Loucy (cell line): ENCODE measurements around the gene BCAS3.

Experiments used
- H2AFZ ChIP-seq: fragments of 200-600 bp; sonication (generic); 2 replicates; pipeline ENCODE4 v1.6.0; 2016; ENCODE audit warnings: antibody characterized with exemption, mild to moderate bottlenecking, low read length, moderate library complexity
- H3F3A ChIP-seq: fragments of 200-600 bp; 2 replicates; pipeline ENCODE4 v1.6.0; 2016; ENCODE audit warnings: antibody characterized with exemption, low read depth, mild to moderate bottlenecking
- H3K27me3 ChIP-seq: fragments of 200-600 bp; sonication (generic); 2 replicates; pipeline ENCODE4 v1.6.1; 2014; ENCODE audit warnings: low read length, mild to moderate bottlenecking; ENCODE audit not compliant: insufficient read depth, poor library complexity, severe bottlenecking
- H3K36me3 ChIP-seq: fragments of 200-600 bp; sonication (generic); 2 replicates; pipeline ENCODE4 v1.6.1; 2016; ENCODE audit warnings: low read length; ENCODE audit not compliant: insufficient read depth
- H3K4me1 ChIP-seq: fragments of 200-600 bp; sonication (generic); 2 replicates; pipeline ENCODE4 v1.5.1; 2014; ENCODE audit warnings: low read length, mild to moderate bottlenecking; ENCODE audit not compliant: insufficient read depth, poor library complexity, severe bottlenecking
- H3K4me2 ChIP-seq: fragments of 200-600 bp; sonication (generic); 2 replicates; pipeline ENCODE4 v1.6.0; 2014; ENCODE audit warnings: antibody characterized with exemption, low read length, low read depth, mild to moderate bottlenecking; ENCODE audit not compliant: poor library complexity, severe bottlenecking
- H3K4me3 ChIP-seq: fragments of 200-600 bp; sonication (generic); 2 replicates; pipeline ENCODE4 v1.5.1; 2014; ENCODE audit warnings: low read length, mild to moderate bottlenecking, mixed read lengths; ENCODE audit not compliant: poor library complexity, severe bottlenecking
- H3K79me2 ChIP-seq: fragments of 200-600 bp; sonication (generic); 2 replicates; pipeline ENCODE4 v1.6.1; 2014; ENCODE audit warnings: low read length; ENCODE audit not compliant: insufficient read depth
- H3K9ac ChIP-seq: fragments of 200-600 bp; sonication (generic); 2 replicates; pipeline ENCODE4 v1.6.0; 2014; ENCODE audit warnings: mild to moderate bottlenecking, low read depth, low read length, moderate library complexity; ENCODE audit not compliant: poor library complexity, severe bottlenecking
- H3K9me2 ChIP-seq: fragments of 200-600 bp; sonication (generic); replicated peaks from 2 replicates; pipeline ENCODE4 v1.6.1; 2016; ENCODE audit warnings: low read depth, low read length, mixed read lengths
- H3K9me3 ChIP-seq: fragments of 200-600 bp; sonication (generic); 2 replicates; pipeline ENCODE4 v1.6.1; 2014; ENCODE audit warnings: mild to moderate bottlenecking, antibody characterized with exemption, low read length, low read depth; ENCODE audit not compliant: insufficient read depth
- H4K20me1 ChIP-seq: fragments of 200-600 bp; sonication (generic); 2 replicates; pipeline ENCODE4 v1.6.0; 2014; ENCODE audit warnings: antibody characterized with exemption, low read length, mild to moderate bottlenecking; ENCODE audit not compliant: insufficient read depth, poor library complexity, severe bottlenecking
- EZH2phosphoT487 ChIP-seq: fragments of 200-600 bp; IDR thresholded peaks from 2 replicates; pipeline ENCODE4 v1.6.1; 2018; ENCODE audit warnings: antibody characterized with exemption, mild to moderate bottlenecking, moderate library complexity, borderline replicate concordance
- TF ChIP-seq, protein P1 (sequence below): fragments of 200-600 bp; sonication (generic); conservative IDR thresholded peaks from 2 replicates; pipeline ENCODE4 v1.5.1; 2014; ENCODE audit warnings: mild to moderate bottlenecking, antibody characterized with exemption, low read length

The BCAS3 gene

DNA sequence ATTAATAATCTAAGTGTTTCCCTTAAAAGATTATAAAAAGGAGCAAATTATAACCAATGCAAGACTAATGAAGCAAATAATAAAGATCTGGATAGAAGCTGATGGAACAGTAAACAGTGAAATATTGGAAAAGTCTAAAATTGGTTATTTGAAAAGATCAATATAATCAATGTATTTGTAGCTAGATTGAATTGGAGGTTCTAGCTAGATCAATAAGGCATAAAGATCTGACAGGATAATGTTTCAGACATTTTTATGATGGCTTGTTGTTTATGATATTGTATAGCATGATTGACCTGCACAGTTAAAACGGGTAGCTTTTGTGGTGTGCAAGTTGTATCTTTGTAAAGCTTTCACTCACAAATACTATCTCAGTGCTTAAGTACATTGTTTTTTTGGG is 245.3 kb downstream of the BCAS3 start:
- no peaks in the 10 kb centered on the region for H3K4me1 ChIP-seq
- no peak overlapping the region for H3K9ac ChIP-seq
- H3K79me2 ChIP-seq = no peaks in the 10 kb centered on the region
- H3K36me3 ChIP-seq = no peaks in the 10 kb centered on the region
- no peak overlapping the region for H3K4me2 ChIP-seq
- H2AFZ ChIP-seq = no peak overlapping the region
- H3K9me2 ChIP-seq = no peaks in the 10 kb centered on the region
- H4K20me1 ChIP-seq = no peaks in the 10 kb centered on the region
- H3F3A ChIP-seq = no peaks in the 10 kb centered on the region
- no peaks in the 10 kb centered on the region for H3K9me3 ChIP-seq
- TF ChIP-seq, protein P1, sequence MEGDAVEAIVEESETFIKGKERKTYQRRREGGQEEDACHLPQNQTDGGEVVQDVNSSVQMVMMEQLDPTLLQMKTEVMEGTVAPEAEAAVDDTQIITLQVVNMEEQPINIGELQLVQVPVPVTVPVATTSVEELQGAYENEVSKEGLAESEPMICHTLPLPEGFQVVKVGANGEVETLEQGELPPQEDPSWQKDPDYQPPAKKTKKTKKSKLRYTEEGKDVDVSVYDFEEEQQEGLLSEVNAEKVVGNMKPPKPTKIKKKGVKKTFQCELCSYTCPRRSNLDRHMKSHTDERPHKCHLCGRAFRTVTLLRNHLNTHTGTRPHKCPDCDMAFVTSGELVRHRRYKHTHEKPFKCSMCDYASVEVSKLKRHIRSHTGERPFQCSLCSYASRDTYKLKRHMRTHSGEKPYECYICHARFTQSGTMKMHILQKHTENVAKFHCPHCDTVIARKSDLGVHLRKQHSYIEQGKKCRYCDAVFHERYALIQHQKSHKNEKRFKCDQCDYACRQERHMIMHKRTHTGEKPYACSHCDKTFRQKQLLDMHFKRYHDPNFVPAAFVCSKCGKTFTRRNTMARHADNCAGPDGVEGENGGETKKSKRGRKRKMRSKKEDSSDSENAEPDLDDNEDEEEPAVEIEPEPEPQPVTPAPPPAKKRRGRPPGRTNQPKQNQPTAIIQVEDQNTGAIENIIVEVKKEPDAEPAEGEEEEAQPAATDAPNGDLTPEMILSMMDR = no peak
- no peak for TF ChIP-seq EZH2phosphoT487
- H3K4me3 ChIP-seq = no peak overlapping the region
- no peaks in the 10 kb centered on the region for H3K27me3 ChIP-seq

DNA sequence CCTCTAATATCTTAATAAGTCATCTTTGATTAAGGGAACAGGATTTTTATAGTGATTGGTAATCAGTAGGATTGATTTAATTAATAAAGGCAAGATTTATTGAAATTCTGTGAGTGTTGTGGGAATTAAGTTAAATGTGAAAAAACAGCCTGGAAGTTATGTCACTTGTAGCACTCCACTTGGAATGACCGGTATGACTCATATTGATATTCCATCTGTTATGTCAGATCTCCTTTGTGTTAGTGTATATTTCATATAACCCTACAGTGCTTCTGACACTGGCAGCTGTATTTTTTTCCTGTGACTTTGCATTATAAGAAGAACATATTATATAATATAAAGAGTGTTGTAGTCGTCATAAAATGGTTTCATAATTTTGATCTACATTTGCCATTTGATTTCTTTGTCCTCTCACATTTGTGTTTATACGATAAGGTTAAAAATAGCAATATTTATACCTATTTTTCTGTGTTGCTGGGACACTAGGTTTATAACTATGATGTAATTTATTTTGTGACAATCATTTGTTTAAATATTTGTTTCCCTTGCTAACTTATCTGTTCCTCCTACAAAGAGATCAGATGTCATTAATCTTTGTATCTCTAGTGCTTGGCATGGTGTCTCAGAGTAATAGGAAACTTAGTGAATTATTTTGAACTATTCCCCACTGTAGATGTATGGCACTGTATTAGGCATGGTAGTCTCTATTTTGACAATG is 249.0 kb downstream of the BCAS3 start:
- Histone ChIP-seq H2AFZ (no peak overlapping the region), H3K4me2 (no peak overlapping the region), H3K9me2 (no peaks in the 10 kb centered on the region), H3K4me3 (no peak overlapping the region), H3K79me2 (no peaks in the 10 kb centered on the region), H3K27me3 (no peaks in the 10 kb centered on the region), H3K36me3 (no peaks in the 10 kb centered on the region), H3K9me3 (no peaks in the 10 kb centered on the region), H3K9ac (no peak overlapping the region), H4K20me1 (no peaks in the 10 kb centered on the region), H3F3A (no peaks in the 10 kb centered on the region), H3K4me1 (no peaks in the 10 kb centered on the region)
- TF ChIP-seq, protein P1 = no peak
- no peak for TF ChIP-seq EZH2phosphoT487

DNA sequence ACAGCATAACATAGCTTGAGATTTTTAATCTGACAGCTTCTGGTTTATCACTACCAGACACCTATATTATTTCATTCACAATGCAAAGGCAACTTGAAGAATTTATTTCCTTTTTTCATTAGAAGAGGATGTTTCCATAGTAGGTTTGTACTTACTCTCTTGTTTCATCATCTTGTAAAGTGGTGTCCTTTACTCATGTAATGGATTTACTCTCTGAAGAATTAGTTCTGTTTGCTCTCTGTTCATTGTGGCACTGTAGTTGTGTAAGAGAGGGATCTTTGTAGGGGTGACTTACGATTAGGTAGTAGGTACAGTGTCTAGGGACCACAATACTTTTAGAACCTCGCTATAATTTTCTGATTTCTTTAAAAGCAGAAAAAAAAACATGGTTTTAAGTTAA is 256.1 kb downstream of the BCAS3 start:
- H2AFZ ChIP-seq = no peak overlapping the region
- no peak for TF ChIP-seq EZH2phosphoT487
- TF ChIP-seq, protein P1 = no peak

More for the DNA sequence above, 256.1 kb downstream of the BCAS3 start:
- Histone ChIP-seq H3K9ac (no peak overlapping the region), H3K27me3 (no peaks in the 10 kb centered on the region), H3K4me3 (no peak overlapping the region), H3K9me2 (no peaks in the 10 kb centered on the region), H3K36me3 (no peaks in the 10 kb centered on the region), H3K4me2 (no peak overlapping the region), H3K4me1 (no peaks in the 10 kb centered on the region), H3K9me3 (no peaks in the 10 kb centered on the region), H4K20me1 (no peaks in the 10 kb centered on the region), H3K79me2 (no peaks in the 10 kb centered on the region), H3F3A (no peaks in the 10 kb centered on the region)
